ENCODE results near the gene SLC10A2.

- TF ChIP-seq CTCF (IDR thresholded peaks at IDR 0.05) (no peak), POLR2AphosphoS5 (IDR thresholded peaks at IDR 0.05; ENCODE audit: insufficient read depth in 1 of 2, low read depth in 1 of 2) (no peak), POLR2A (IDR thresholded peaks at IDR 0.05) (no peak)
Measured at GRCh38 chr13:103104340-103104739, 38.1 kb upstream of the SLC10A2 start.

Measured in vagina (tissue), 2 donors.